ENCODE measurements around the gene SIRT2. TPM values are rescaled to one million over a fixed set of nuclear protein-coding genes. Genes with fewer than 3 reads are reported as not detected.

Gene SIRT2
- total and polyA plus RNA-seq, 2 of the 13 experiments (the other 11 are each of a cell fraction or from before 2014, with no cell fraction given) = 22.3 to 26.1 TPM

DNA sequence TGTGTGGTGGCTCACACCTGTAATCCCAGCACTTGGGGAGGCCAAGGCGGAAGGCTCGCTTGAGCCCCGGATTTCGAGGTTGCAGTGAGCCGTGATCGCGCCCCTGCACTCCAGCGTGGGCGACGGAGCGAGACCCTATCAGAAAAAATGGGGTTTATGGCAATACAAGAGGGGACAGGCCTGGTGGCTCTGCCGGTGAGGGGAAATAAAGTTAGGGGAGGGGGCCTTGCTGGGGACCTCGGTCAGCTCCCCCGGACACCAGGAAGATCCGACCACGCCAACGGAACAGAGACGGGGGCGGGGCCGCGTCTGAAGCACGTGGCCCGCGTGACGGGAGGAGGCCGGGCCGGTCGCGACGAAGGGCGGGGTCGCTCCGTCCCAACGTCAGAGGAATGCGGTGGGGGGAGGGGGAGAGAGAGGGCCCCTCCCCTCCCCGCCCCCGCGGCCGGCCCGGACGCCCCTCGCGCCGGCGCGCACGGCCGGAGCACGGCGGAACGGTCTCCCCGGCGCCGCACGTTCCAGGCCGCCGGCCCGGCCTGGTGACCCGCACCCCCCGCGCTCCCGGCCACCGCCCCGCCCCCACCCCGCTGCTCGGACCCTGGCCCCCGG lies 47.7 kb downstream of the SIRT2 start (continued):
- TF ChIP-seq RFX1 (IDR thresholded peaks at IDR 0.05) (no peak), NFYB (CRISPR knock-in tag; IDR thresholded peaks at IDR 0.05) (no peak), SALL1 (CRISPR knock-in tag; IDR thresholded peaks at IDR 0.05) (peak; percentile 71), RERE (CRISPR knock-in tag; IDR thresholded peaks at IDR 0.05; ENCODE audit: low read depth) (no peak), HINFP (CRISPR knock-in tag; IDR thresholded peaks at IDR 0.05; ENCODE audit: low read depth) (no peak; the same call in 1 of the 2 replicates), CREB1 (IDR thresholded peaks at IDR 0.05) (peak; percentile 83), CREB1 (CRISPR knock-in tag; IDR thresholded peaks at IDR 0.05) (peak; percentile 56; the same call in 1 of the 2 replicates), ZNF598 (CRISPR knock-in tag; IDR thresholded peaks at IDR 0.05; ENCODE audit: borderline replicate concordance) (no peak), RARA (CRISPR knock-in tag; IDR thresholded peaks at IDR 0.05) (peak; percentile 62), PHF5A (CRISPR knock-in tag; IDR thresholded peaks at IDR 0.05; ENCODE audit: low read depth, unreplicated experiment) (peak; percentile 83), ZNF724P (CRISPR knock-in tag; IDR thresholded peaks at IDR 0.05; ENCODE audit: borderline replicate concordance) (no peak), SAFB2 (CRISPR knock-in tag; IDR thresholded peaks at IDR 0.05; ENCODE audit: borderline replicate concordance, low read depth) (no peak; the same call in 1 of the 2 replicates), ELF1 (CRISPR knock-in tag; IDR thresholded peaks at IDR 0.05) (peak; percentile 68), ZNF567 (CRISPR knock-in tag; IDR thresholded peaks at IDR 0.05; ENCODE audit: borderline replicate concordance) (no peak), ZNF251 (CRISPR knock-in tag; IDR thresholded peaks at IDR 0.05) (0 out of 2 replicates have a peak, but pooled peaks have one; percentile 34), ZNF530 (CRISPR knock-in tag; IDR thresholded peaks at IDR 0.05; ENCODE audit: low read depth) (no peak), PTBP1 (IDR thresholded peaks at IDR 0.05; ENCODE audit: low read depth, low read length, poor library complexity, severe bottlenecking) (no peak), CAMTA2 (CRISPR knock-in tag; IDR thresholded peaks at IDR 0.05; ENCODE audit: borderline replicate concordance) (no peak)
- TF ChIP-seq, protein P1, sequence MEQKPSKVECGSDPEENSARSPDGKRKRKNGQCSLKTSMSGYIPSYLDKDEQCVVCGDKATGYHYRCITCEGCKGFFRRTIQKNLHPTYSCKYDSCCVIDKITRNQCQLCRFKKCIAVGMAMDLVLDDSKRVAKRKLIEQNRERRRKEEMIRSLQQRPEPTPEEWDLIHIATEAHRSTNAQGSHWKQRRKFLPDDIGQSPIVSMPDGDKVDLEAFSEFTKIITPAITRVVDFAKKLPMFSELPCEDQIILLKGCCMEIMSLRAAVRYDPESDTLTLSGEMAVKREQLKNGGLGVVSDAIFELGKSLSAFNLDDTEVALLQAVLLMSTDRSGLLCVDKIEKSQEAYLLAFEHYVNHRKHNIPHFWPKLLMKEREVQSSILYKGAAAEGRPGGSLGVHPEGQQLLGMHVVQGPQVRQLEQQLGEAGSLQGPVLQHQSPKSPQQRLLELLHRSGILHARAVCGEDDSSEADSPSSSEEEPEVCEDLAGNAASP (CRISPR knock-in tag; IDR thresholded peaks at IDR 0.05; ENCODE audit: borderline replicate concordance) = 0 out of 2 replicates have a peak, but pooled peaks have one; percentile 30
- TF ChIP-seq, protein P2, sequence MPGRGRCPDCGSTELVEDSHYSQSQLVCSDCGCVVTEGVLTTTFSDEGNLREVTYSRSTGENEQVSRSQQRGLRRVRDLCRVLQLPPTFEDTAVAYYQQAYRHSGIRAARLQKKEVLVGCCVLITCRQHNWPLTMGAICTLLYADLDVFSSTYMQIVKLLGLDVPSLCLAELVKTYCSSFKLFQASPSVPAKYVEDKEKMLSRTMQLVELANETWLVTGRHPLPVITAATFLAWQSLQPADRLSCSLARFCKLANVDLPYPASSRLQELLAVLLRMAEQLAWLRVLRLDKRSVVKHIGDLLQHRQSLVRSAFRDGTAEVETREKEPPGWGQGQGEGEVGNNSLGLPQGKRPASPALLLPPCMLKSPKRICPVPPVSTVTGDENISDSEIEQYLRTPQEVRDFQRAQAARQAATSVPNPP (CRISPR knock-in tag; IDR thresholded peaks at IDR 0.05) = no peak
- TF ChIP-seq, protein P3, sequence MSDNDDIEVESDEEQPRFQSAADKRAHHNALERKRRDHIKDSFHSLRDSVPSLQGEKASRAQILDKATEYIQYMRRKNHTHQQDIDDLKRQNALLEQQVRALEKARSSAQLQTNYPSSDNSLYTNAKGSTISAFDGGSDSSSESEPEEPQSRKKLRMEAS (IDR thresholded peaks at IDR 0.05) = peak; percentile 98

Measured in HepG2 (cell line).